Tibial nerve (tissue), 4 donors: ENCODE data around the gene IPO8. TPM values are rescaled to one million over a fixed set of nuclear protein-coding genes. Genes with fewer than 3 reads are reported as not detected.

ENCODE experiments used
- DNase-seq, 2 donors: peaks; one replicate each; pipeline ENCODE4 v3.0.0-alpha.2; 2019; ENCODE audit warnings: low spot score in 2 of 2
- H3K27ac ChIP-seq, 4 donors: fragments of 200-600 bp; sonication (generic) in 3 of 4; one replicate each; pipeline ENCODE4 v1.5.1; 2017 to 2019; ENCODE audit warnings: mild to moderate bottlenecking in 1 of 4
- H3K27me3 ChIP-seq, 2 donors: fragments of 200-600 bp; sonication (generic) in 1 of 2; one replicate each; pipeline versions ENCODE4 v1.5.1 to v1.6.0; 2017 to 2019
- H3K36me3 ChIP-seq, 3 donors: fragments of 200-600 bp; sonication (generic); one replicate each; pipeline ENCODE4 v1.5.1; 2018 to 2019
- H3K4me1 ChIP-seq, 4 donors: fragments of 200-600 bp; sonication (generic) in 3 of 4; one replicate each; pipeline ENCODE4 v1.5.1; 2017 to 2019
- H3K4me3 ChIP-seq, 4 donors: fragments of 200-600 bp; sonication (generic) in 3 of 4; one replicate each; pipeline ENCODE4 v1.5.1; 2017 to 2019; ENCODE audit warnings: mild to moderate bottlenecking in 1 of 4, moderate library complexity in 1 of 4
- H3K9me3 ChIP-seq, 4 donors: fragments of 200-600 bp; sonication (generic) in 3 of 4; one replicate each; pipeline ENCODE4 v1.5.1; 2017 to 2019
- EP300 ChIP-seq, 2 donors: sonication (generic); formaldehyde crosslinking; IDR thresholded peaks; one replicate each; pipeline ENCODE4 v1.6.1; 2017; ENCODE audit warnings: antibody characterized with exemption in 2 of 2, mild to moderate bottlenecking in 1 of 2
- POLR2A ChIP-seq, 2 donors: fragments of 450-650 bp; IDR thresholded peaks; one replicate each; pipeline ENCODE4 v1.6.1; 2017; ENCODE audit warnings: antibody characterized with exemption in 2 of 2, mild to moderate bottlenecking in 2 of 2, moderate library complexity in 2 of 2
- WGBS, 2 donors: methylation state at CpG; one replicate each; pipeline ENCODE4 v1.1.5; 2018; 5-methylcytosine and 5-hydroxymethylcytosine counted together
- total RNA-seq, 4 donors: library from RNA; depleted of rRNA; stranded (reverse); fragments of >200 nt; gene quantifications; one replicate each; pipeline ENCODE4 v1.1.0, GENCODE V29; 2016
- TF ChIP-seq, protein P1 (sequence below), 5 experiments: fragments of 200-600 bp in 3 of 5; fragments of 450-650 bp in 2 of 5; sonication (generic) in 3 of 5; IDR thresholded peaks; one replicate each; pipeline ENCODE4 v1.5.1; 2016 to 2019; ENCODE audit warnings: antibody characterized with exemption in 5 of 5, mild to moderate bottlenecking in 3 of 5, moderate library complexity in 2 of 5

The IPO8 gene
- total RNA-seq, 4 donors from 2014 or later, result 34.7 to 52.0 (median 42.9) TPM

DNA sequence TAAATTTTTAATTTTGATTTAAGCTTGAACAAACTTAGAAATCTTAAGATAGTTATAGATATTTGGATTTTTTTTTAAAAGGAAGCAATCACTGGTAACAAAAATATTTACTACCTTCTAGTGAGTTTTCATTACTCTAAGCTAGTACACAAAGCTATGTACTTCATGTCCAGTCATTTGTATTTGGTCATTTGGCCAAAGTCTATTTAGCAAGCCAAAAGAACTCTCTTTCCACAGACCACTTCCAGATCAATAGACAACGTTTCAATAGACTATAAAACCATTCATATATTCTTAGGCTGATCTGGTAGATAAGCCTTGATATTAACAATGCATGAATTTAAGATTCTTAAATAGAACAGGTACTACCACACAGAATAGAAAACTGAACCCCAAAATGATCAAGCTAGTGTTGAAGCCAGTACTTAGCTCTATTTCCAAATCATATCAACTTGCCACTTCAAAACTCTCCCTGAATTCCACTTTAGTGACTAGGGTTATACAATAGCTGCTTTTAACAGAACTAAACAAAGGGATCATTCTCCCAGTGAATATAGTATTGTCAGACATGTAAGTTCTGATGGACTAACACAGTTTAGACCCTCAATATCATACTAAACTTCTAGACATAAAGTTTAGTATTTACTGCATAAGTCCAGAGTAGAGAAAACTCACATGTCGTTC, 37.4 kb upstream of the IPO8 start:
- Histone ChIP-seq H3K4me1 (peaks cover 0 to 14% (median 7%) of the 10 kb centered on the region in 4 donors), H3K9me3 (no peaks in the 10 kb centered on the region), H3K27me3 (no peaks in the 10 kb centered on the region), H3K27ac (peak overlapping the region in 2 of 4 donors; percentile 40 to 67), H3K4me3 (no peak overlapping the region), H3K36me3 (peaks cover 0 to 30% (median 7%) of the 10 kb centered on the region in 3 donors)
- DNase-seq, result no peak
- TF ChIP-seq POLR2A (IDR thresholded peaks at IDR 0.05) (no peak), EP300 (IDR thresholded peaks at IDR 0.05) (no peak)
- TF ChIP-seq, protein P1, sequence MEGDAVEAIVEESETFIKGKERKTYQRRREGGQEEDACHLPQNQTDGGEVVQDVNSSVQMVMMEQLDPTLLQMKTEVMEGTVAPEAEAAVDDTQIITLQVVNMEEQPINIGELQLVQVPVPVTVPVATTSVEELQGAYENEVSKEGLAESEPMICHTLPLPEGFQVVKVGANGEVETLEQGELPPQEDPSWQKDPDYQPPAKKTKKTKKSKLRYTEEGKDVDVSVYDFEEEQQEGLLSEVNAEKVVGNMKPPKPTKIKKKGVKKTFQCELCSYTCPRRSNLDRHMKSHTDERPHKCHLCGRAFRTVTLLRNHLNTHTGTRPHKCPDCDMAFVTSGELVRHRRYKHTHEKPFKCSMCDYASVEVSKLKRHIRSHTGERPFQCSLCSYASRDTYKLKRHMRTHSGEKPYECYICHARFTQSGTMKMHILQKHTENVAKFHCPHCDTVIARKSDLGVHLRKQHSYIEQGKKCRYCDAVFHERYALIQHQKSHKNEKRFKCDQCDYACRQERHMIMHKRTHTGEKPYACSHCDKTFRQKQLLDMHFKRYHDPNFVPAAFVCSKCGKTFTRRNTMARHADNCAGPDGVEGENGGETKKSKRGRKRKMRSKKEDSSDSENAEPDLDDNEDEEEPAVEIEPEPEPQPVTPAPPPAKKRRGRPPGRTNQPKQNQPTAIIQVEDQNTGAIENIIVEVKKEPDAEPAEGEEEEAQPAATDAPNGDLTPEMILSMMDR (IDR thresholded peaks at IDR 0.05), result no peak
- 49 to 54% methylated on average over 2 of the region's 2 CpGs for WGBS, 2 donors

DNA sequence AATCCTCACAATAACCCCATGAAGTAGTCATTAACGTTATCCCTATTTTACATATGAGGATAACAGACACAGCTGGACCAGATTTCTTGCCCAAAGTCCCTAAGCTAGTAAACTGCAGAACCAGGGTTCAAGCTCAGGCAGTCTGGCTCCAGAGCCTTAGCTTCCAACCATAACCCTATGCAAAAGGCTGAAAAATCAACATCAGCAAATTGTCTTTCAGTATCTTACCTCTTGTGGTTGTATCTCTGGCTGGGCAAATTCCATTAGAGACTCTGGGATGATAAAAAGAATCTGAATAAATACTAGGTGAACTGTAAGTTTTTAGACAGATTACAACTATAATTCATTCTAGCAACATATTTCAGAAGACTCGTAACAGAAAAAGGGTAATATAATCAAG, 34.3 kb upstream of the IPO8 start:
- Histone ChIP-seq H3K4me1 (peaks cover 0 to 20% (median 7%) of the 10 kb centered on the region in 4 donors), H3K4me3 (no peak overlapping the region), H3K27ac (peak overlapping the region in 1 of 4 donors; percentile 3), H3K9me3 (no peaks in the 10 kb centered on the region), H3K27me3 (no peaks in the 10 kb centered on the region), H3K36me3 (peaks cover 0 to 18% (median 7%) of the 10 kb centered on the region in 3 donors)
- no peak for DNase-seq
- TF ChIP-seq, protein P1 (IDR thresholded peaks at IDR 0.05), result no peak
- TF ChIP-seq POLR2A (IDR thresholded peaks at IDR 0.05), result no peak
- no peak for TF ChIP-seq EP300 (IDR thresholded peaks at IDR 0.05)
- 81 to 86% methylated on average over 2 of the region's 2 CpGs for WGBS, 2 donors

GRCh38 chr12:30729547-30729946, 33.9 kb upstream of the IPO8 start:
- TF ChIP-seq, protein P1 (IDR thresholded peaks at IDR 0.05), result no peak
- no peak for TF ChIP-seq EP300 (IDR thresholded peaks at IDR 0.05)
- TF ChIP-seq POLR2A (IDR thresholded peaks at IDR 0.05), result no peak
- DNase-seq, result no peak
- H3K4me3 ChIP-seq, result no peak overlapping the region
- H3K27ac ChIP-seq, result peak overlapping the region in 1 of 4 donors; percentile 3
- H3K9me3 ChIP-seq, result no peaks in the 10 kb centered on the region
- 77 to 78% methylated on average over 4 of the region's 4 CpGs for WGBS, 2 donors
- H3K27me3 ChIP-seq, result no peaks in the 10 kb centered on the region
- H3K36me3 ChIP-seq, result peaks cover 0 to 18% (median 7%) of the 10 kb centered on the region in 3 donors
- peaks cover 0 to 20% (median 7%) of the 10 kb centered on the region in 4 donors for H3K4me1 ChIP-seq

DNA sequence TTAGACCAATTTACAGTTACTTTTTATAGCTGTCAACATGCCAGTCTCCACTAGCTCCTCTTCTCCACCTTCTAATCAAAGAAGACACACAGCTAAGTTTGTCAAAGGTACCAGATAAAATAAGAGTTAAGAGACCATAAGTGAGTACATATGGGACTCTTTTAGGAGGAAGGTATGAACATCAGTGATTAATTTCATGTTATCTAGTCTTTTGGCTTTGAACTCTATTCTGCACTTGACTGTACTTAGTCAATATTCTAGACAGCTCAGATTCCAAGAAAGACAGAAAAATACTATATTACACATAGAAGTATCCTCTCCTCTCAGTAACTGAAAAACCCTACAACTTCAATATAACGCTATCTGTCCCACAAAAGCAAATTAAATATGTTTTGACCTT, 31.0 kb upstream of the IPO8 start:
- peaks cover 0 to 13% (median 5%) of the 10 kb centered on the region in 4 donors for H3K4me1 ChIP-seq
- no peaks in the 10 kb centered on the region for H3K9me3 ChIP-seq
- DNase-seq, result no peak
- H3K36me3 ChIP-seq, result peaks cover 0 to 41% (median 7%) of the 10 kb centered on the region in 3 donors
- H3K27me3 ChIP-seq, result no peaks in the 10 kb centered on the region
- TF ChIP-seq POLR2A (IDR thresholded peaks at IDR 0.05) (no peak), EP300 (IDR thresholded peaks at IDR 0.05) (no peak)
- TF ChIP-seq, protein P1 (IDR thresholded peaks at IDR 0.05), result no peak
- no peak overlapping the region for H3K4me3 ChIP-seq
- H3K27ac ChIP-seq, result no peak overlapping the region
- 90 to 100% methylated on average over 1 of the region's 1 CpG for WGBS, 2 donors

GRCh38 chr12:30725739-30726138, 30.1 kb upstream of the IPO8 start:
- Histone ChIP-seq H3K27ac (no peak overlapping the region), H3K27me3 (no peaks in the 10 kb centered on the region), H3K4me1 (peaks cover 0 to 12% (median under 1%) of the 10 kb centered on the region in 4 donors), H3K36me3 (peaks cover 0 to 50% (median 7%) of the 10 kb centered on the region in 3 donors), H3K4me3 (no peak overlapping the region), H3K9me3 (no peaks in the 10 kb centered on the region)
- 47 to 51% methylated on average over 1 of the region's 1 CpG for WGBS, 2 donors
- TF ChIP-seq EP300 (IDR thresholded peaks at IDR 0.05) (no peak), POLR2A (IDR thresholded peaks at IDR 0.05) (no peak)
- TF ChIP-seq, protein P1 (IDR thresholded peaks at IDR 0.05), result no peak
- DNase-seq, result no peak
